Measurements from ENCODE around the gene SEC14L6.

Gene SEC14L6

GRCh38 chr22:30535182-30535581 lies 11.4 kb downstream of the SEC14L6 start:
- no peak for DNase-seq (ENCODE audit: low read depth)

GRCh38 chr22:30531651-30532608 lies 14.6 kb downstream of the SEC14L6 start:
- no peak for DNase-seq (ENCODE audit: low read depth)

- no peak for DNase-seq (ENCODE audit: low read depth)
Measured at GRCh38 chr22:30526656-30527055, 19.9 kb downstream of the SEC14L6 start.

- DNase-seq (ENCODE audit: low read depth), result no peak
Measured at GRCh38 chr22:30523646-30524489, 22.7 kb downstream of the SEC14L6 start.

GRCh38 chr22:30521368-30522156 lies 25.0 kb downstream of the SEC14L6 start:
- DNase-seq (ENCODE audit: low read depth), result no peak

GRCh38 chr22:30519842-30520425 lies 26.6 kb downstream of the SEC14L6 start:
- no peak for DNase-seq (ENCODE audit: low read depth)

GRCh38 chr22:30516731-30517130 lies 29.8 kb downstream of the SEC14L6 start:
- DNase-seq (ENCODE audit: low read depth), result no peak

- DNase-seq (ENCODE audit: low read depth), result no peak
Measured at GRCh38 chr22:30516273-30516672, 30.3 kb downstream of the SEC14L6 start.

- no peak for DNase-seq (ENCODE audit: low read depth)
Measured at GRCh38 chr22:30514252-30514651, 32.3 kb downstream of the SEC14L6 start.

GRCh38 chr22:30513462-30513861 lies 33.1 kb downstream of the SEC14L6 start:
- no peak for DNase-seq (ENCODE audit: low read depth)

- no peak for DNase-seq (ENCODE audit: low read depth)
Measured at GRCh38 chr22:30511911-30512310, 34.6 kb downstream of the SEC14L6 start.

GRCh38 chr22:30511109-30511508 lies 35.4 kb downstream of the SEC14L6 start:
- no peak for DNase-seq (ENCODE audit: low read depth)

- DNase-seq (ENCODE audit: low read depth), result no peak
Measured at GRCh38 chr22:30508216-30508615, 38.3 kb downstream of the SEC14L6 start.

- DNase-seq (ENCODE audit: low read depth), result no peak
Measured at GRCh38 chr22:30507670-30508069, 38.9 kb downstream of the SEC14L6 start.

- no peak for DNase-seq (ENCODE audit: low read depth)
Measured at GRCh38 chr22:30506507-30506968, 40.0 kb downstream of the SEC14L6 start.

- no peak for DNase-seq (ENCODE audit: low read depth)
Measured at GRCh38 chr22:30503551-30503950, 43.0 kb downstream of the SEC14L6 start.

- DNase-seq (ENCODE audit: low read depth), result no peak
Measured at GRCh38 chr22:30502911-30503310, 43.6 kb downstream of the SEC14L6 start.

- DNase-seq (ENCODE audit: low read depth), result no peak
Measured at GRCh38 chr22:30502153-30502552, 44.4 kb downstream of the SEC14L6 start.

- no peak for DNase-seq (ENCODE audit: low read depth)
Measured at GRCh38 chr22:30500628-30501027, 45.9 kb downstream of the SEC14L6 start.

GRCh38 chr22:30497466-30498150 lies 48.9 kb downstream of the SEC14L6 start:
- DNase-seq (ENCODE audit: low read depth), result no peak

All from T-helper 22 cell (primary cell).